Fibroblast of pulmonary artery (primary cell): ENCODE results near the gene FAM200B.

Experiments used
- DNase-seq: peaks from one replicate; pipeline ENCODE4 v3.0.0-alpha.2; 2010; ENCODE audit warnings: low read depth
- H3K4me3 ChIP-seq: replicated peaks from 2 replicates; pipeline ENCODE4 v1.5.1; 2011; ENCODE audit warnings: low read depth, mild to moderate bottlenecking, control low read depth, low read length, moderate library complexity
- CTCF ChIP-seq: IDR thresholded peaks from 2 replicates; pipeline ENCODE4 v1.5.1; 2011; ENCODE audit warnings: mild to moderate bottlenecking, control low read depth, low read length, inconsistent platforms; ENCODE audit errors: missing control alignments

The FAM200B gene

DNA sequence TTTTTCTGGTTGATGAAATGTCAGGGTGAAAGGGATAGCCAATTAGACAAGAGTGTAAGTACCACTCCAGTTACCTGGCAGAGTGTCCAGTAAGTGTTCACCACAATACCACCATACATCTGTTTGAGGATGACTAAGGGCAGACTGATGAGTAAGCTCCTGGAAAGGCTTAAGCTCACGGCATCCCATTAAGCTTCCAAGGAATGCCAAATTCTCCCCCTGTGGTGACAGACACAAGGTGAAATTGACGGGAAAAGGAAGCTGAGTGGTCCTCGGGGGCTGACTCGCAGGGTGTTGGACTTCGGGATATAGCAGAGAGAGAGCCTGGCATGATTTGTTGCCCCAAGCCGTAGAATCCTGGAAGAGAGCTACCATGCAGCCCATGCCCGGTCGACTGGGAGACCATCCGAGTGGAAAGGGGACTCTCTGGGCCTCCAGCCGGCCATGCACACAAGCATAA, 13.6 kb downstream of the FAM200B start:
- no peak for TF ChIP-seq CTCF
- no peak overlapping the region for H3K4me3 ChIP-seq
- peak; percentile 86 for DNase-seq

GRCh38 chr4:15695729-15696128, 14.1 kb downstream of the FAM200B start:
- TF ChIP-seq CTCF, result no peak
- DNase-seq, result no peak

GRCh38 chr4:15696866-15697265, 15.2 kb downstream of the FAM200B start:
- no peak for DNase-seq
- no peak for TF ChIP-seq CTCF
- no peak overlapping the region for H3K4me3 ChIP-seq

More at GRCh38 chr4:15695729-15696128, 14.1 kb downstream of the FAM200B start:
- no peak overlapping the region for H3K4me3 ChIP-seq

DNA sequence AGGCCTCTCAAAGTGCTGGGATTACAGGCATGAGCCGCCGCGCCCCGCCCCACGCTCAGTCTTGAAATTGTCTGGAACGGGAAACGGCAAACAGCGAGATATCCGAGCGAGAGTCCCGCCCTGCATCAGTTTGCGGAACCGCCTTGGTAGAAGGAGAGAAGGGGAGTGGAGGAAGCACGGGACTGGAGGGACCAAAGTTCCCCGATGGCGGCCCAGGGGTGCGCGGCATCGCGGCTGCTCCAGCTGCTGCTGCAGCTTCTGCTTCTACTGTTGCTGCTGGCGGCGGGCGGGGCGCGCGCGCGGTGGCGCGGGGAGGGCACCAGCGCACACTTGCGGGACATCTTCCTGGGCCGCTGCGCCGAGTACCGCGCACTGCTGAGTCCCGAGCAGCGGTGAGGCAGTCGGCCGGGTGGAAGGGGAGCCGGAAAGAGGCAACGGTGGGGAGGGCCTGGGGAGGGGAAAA, 21.3 kb downstream of the FAM200B start, which contains the start of gene BST1:
TSS of gene BST1 (plus strand) at position 125 of the 463 bp plus-strand sequence. CDS start at position 205, 80 bp downstream.
- TF ChIP-seq CTCF, result no peak
- peak; percentile 64 for DNase-seq
- peak within 1 kb of the TSS; percentile 54 for H3K4me3 ChIP-seq

- TF ChIP-seq CTCF, result no peak
- H3K4me3 ChIP-seq, result peak overlapping the region; percentile 54
- no peak for DNase-seq
Observed at GRCh38 chr4:15703439-15703838, 21.8 kb downstream of the FAM200B start.

DNA sequence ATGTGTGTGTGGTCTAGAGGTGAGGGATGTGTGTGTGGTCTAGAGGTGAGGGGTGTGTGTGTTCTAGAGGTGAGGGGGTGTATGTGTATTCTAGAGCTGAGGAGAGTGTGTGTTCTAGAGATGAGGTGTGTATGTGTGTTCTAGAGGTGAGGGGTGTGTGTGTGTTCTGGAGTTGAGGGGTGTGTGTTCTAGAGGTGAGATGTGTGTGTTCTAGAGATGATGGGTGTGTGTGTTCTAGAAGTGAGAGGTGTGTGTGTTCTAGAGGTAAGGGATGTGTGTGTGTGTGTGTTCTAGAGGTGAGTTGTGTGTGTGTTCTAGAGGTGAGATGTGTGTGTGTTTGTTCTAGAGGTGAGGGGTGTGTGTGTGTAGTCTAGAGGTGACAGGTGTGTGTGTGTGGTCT, 22.5 kb downstream of the FAM200B start:
- TF ChIP-seq CTCF, result no peak
- H3K4me3 ChIP-seq, result no peak overlapping the region
- no peak for DNase-seq

DNA sequence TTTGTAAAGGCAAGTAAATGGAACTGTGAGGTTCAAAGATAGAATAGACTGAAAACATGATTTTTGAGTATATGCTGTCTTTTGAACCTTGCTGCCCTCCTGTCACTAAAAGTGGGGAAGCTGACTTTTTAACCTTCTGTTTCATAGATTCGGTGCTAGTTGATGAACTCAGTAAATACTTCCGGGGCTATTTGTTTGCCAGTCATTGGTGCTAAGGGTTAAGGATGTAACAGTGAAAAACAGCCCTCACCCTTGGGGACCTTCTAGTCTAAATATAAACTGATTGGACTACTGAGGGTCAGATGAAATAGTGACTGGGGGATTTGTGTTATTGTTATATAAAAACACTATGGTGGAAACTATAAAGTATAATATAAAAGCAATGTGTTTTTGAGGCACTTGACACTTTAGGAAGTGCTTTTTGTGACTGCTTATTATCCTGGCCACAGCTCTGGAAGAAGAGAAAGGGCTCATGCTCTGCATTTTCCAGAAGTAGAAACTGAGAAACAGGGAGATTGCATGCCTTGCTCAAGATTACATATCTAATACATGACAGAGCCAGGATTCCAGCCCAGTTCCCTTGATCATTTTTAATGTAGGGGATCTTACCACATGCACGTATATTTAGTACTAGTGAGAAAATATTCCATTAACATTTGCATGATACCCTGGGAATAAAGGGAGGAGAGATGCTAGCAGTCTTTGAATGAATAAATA, 25.2 kb downstream of the FAM200B start:
- TF ChIP-seq CTCF, result no peak
- peak; percentile 17 for DNase-seq
- no peak overlapping the region for H3K4me3 ChIP-seq
